GM21526 (cell line): ENCODE data around the gene MRGPRX3.

Experiments
- ATAC-seq: cut with Tn5 transposase; IDR thresholded peaks from one replicate; pipeline ENCODE4 v1.9.1; 2021; ENCODE audit warnings: moderate library complexity; ENCODE audit not compliant: unreplicated experiment, low FRiP score

Gene MRGPRX3

DNA sequence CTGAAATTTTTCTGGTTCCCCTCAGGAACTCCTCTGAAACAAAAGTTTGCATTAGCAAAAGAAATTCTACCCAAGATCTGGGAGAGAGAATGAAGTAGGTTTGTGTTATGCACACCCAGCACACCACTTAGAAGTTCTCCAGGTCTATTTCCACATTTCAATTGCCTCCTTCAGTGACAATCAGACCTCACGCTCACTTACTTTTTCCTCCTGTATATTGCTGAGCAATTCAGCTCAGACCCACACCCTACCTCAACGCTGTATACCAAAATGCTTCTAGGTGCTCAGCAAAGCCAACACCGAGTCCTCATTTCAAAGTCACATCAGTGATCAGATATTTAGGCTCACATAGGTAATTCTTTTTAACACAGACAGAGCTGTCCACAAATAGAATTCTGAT is 19.2 kb downstream of the MRGPRX3 start:
- ATAC-seq = no peak

DNA sequence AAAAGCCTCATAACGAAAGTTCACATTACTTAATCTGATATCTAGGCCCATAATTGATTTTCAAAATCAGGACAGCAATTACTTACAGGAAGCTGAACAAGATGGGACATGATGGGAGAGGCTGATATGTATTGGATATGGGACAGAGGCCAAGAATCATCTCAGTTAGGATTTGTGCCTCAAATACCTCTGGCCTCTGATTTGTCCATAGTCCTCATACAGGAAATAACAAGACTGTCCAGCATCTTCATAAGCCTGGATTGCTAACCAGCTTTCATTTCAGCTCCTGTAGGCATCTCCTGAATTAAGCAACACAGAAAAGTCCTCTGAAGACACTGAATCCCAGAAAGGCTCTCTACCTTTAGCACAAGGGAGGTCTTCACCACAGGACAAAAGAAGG is 36.0 kb downstream of the MRGPRX3 start:
- no peak for ATAC-seq

DNA sequence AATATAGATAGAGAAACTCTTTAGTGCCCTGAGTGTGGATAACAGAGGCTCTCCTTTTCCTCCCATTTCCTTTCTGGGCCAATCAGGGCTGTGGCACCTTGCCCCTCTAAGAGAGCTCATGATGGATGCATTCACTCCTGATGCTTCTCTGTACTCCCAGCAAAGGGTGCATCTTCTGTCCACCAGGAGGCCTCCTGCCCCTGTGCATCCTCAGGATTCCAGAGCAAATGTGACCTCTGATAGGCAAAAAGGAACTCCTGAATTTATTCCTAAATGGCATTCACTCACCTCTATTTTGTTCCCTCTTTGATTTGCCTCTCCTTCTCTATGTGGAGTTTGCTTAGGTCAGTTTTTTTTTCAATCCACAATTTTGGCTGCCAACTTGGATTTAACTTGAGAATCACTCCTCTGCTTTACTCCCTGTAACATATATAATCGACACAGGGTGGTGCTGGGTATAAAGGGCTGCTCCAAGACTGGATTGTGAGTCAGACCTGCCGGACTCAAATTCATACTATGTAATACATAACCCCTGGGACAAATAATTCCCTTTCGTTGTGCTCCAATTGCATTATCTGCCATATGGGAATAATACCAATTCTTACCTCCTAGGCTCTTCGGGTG is 39.1 kb downstream of the MRGPRX3 start:
- no peak for ATAC-seq

DNA sequence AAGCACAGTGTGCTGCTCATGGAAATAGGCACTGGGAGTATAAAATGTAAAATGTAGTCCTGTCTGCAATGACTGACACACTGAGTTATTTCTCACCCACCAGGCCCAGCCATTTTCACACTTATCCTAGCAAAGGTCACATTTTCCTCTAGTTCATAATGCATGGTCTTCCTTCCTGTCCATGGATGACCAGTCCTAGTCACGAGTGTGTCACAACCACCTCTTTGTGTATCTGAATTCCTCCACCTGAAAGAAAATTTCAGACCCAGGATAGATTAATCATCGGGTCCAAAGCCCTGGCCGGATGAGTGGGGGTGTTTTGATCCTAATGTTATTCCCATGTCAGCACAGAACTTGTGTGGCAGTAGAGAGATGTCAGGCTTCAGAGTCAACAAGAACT is 40.3 kb downstream of the MRGPRX3 start, which contains the start of gene MRGPRX4:
Gene MRGPRX4, plus strand, starts transcription at position 172 of the 400 bp plus-strand sequence. CDS start 420 bp downstream, outside the sequence.
- ATAC-seq = no peak

DNA sequence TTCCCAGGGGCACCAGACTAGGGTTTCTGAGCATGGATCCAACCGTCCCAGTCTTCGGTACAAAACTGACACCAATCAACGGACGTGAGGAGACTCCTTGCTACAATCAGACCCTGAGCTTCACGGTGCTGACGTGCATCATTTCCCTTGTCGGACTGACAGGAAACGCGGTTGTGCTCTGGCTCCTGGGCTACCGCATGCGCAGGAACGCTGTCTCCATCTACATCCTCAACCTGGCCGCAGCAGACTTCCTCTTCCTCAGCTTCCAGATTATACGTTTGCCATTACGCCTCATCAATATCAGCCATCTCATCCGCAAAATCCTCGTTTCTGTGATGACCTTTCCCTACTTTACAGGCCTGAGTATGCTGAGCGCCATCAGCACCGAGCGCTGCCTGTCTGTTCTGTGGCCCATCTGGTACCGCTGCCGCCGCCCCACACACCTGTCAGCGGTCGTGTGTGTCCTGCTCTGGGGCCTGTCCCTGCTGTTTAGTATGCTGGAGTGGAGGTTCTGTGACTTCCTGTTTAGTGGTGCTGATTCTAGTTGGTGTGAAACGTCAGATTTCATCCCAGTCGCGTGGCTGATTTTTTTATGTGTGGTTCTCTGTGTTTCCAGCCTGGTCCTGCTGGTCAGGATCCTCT is 41.0 kb downstream of the MRGPRX3 start:
- ATAC-seq = no peak
